GM23338 (cell line): ENCODE measurements around the gene ZNF792. TPM values are rescaled to one million over a fixed set of nuclear protein-coding genes. Genes with fewer than 3 reads are reported as not detected.

Experiments
- ATAC-seq: fragments of 200-7000 bp; cut with Tn5 transposase; 3 replicates; pipeline ENCODE4 v1.9.1; 2020
- DNase-seq: peaks from one replicate; pipeline ENCODE4 v3.0.0-alpha.2; 2015; ENCODE audit warnings: low spot score
- H2AFZ ChIP-seq: fragments of 200-600 bp; sonication (generic); 2 replicates; pipeline ENCODE4 v1.8.0; 2016; ENCODE audit warnings: antibody characterized with exemption, mild to moderate bottlenecking, moderate library complexity
- H3F3A ChIP-seq: fragments of 200-600 bp; sonication (generic); replicated peaks from 2 replicates; pipeline ENCODE4 v1.8.0; 2017; ENCODE audit warnings: antibody characterized with exemption, mixed run types, low read depth
- H3K27ac ChIP-seq: fragments of 200-600 bp; sonication (generic); 2 replicates; pipeline ENCODE4 v1.6.1; 2016; ENCODE audit warnings: low read depth
- H3K27me3 ChIP-seq: fragments of 200-600 bp; sonication (generic); 2 replicates; pipeline ENCODE4 v1.8.0; 2016; ENCODE audit warnings: mild to moderate bottlenecking, mixed run types, moderate library complexity; ENCODE audit not compliant: insufficient read depth
- H3K36me3 ChIP-seq: fragments of 200-600 bp; sonication (generic); 2 replicates; pipeline ENCODE4 v1.8.0; 2016; ENCODE audit warnings: mild to moderate bottlenecking; ENCODE audit not compliant: insufficient read depth
- H3K4me1 ChIP-seq: fragments of 200-600 bp; sonication (generic); 2 replicates; pipeline ENCODE4 v1.8.0; 2016; ENCODE audit warnings: mild to moderate bottlenecking, moderate library complexity; ENCODE audit not compliant: insufficient read depth
- H3K4me2 ChIP-seq: fragments of 200-600 bp; sonication (generic); 2 replicates; pipeline ENCODE4 v1.7.1; 2017; ENCODE audit warnings: mixed run types
- H3K4me3 ChIP-seq: fragments of 200-600 bp; sonication (generic); 2 replicates; pipeline ENCODE4 v1.6.1; 2016; ENCODE audit warnings: mixed run types
- H3K79me2 ChIP-seq: fragments of 200-600 bp; sonication (generic); replicated peaks from 2 replicates; pipeline ENCODE4 v1.8.0; 2017; ENCODE audit warnings: mild to moderate bottlenecking; ENCODE audit not compliant: insufficient read depth
- H3K9me2 ChIP-seq: fragments of 200-600 bp; sonication (generic); 2 replicates; pipeline ENCODE4 v1.8.0; 2017; ENCODE audit not compliant: insufficient read depth
- H4K20me1 ChIP-seq: fragments of 200-600 bp; sonication (generic); replicated peaks from 2 replicates; pipeline ENCODE4 v1.8.0; 2017; ENCODE audit warnings: mild to moderate bottlenecking; ENCODE audit not compliant: insufficient read depth
- H3K27ac Mint-ChIP-seq: 2 replicates; pipeline ENCODE4 v1.8.0; 2020; ENCODE audit warnings: inconsistent platforms, mild to moderate bottlenecking, moderate library complexity, mixed read lengths
- H3K27me3 Mint-ChIP-seq: 3 replicates; pipeline ENCODE4 v1.8.0; 2022; ENCODE audit warnings: low read depth, mild to moderate bottlenecking, moderate library complexity, mixed read lengths, inconsistent platforms; ENCODE audit not compliant: insufficient read depth, poor library complexity
- H3K36me3 Mint-ChIP-seq: 3 replicates; pipeline ENCODE4 v1.8.0; 2021; ENCODE audit warnings: low read depth, mild to moderate bottlenecking, inconsistent platforms, moderate library complexity, mixed read lengths
- H3K4me1 Mint-ChIP-seq: 3 replicates; pipeline ENCODE4 v1.8.0; 2020; ENCODE audit warnings: mild to moderate bottlenecking, inconsistent platforms, mixed read lengths
- H3K4me3 Mint-ChIP-seq: 3 replicates; pipeline ENCODE4 v1.8.0; 2021; ENCODE audit warnings: moderate library complexity, mild to moderate bottlenecking, inconsistent platforms, mixed read lengths
- H3K9me3 Mint-ChIP-seq: 3 replicates; pipeline ENCODE4 v1.8.0; 2020; ENCODE audit warnings: moderate library complexity, mild to moderate bottlenecking, inconsistent platforms, mixed read lengths
- CREB1 ChIP-seq: fragments of 250-450 bp; sonication (Bioruptor Pico); IDR thresholded peaks from 2 replicates; pipeline ENCODE4 v1.5.0; 2020; ENCODE audit warnings: low read depth, mild to moderate bottlenecking, moderate library complexity
- CTCF ChIP-seq, 2 experiments: fragments of 200-600 bp in 1 of 2; sonication (generic) in 1 of 2; conservative IDR thresholded peaks; 2 replicates each; pipeline versions ENCODE4 v1.5.1 to v1.6.1; 2016 to 2017; ENCODE audit warnings: antibody characterized with exemption in 2 of 2, low read depth in 2 of 2, mild to moderate bottlenecking in 2 of 2, moderate library complexity in 1 of 2
- EZH2 ChIP-seq: fragments of 200-600 bp; sonication (generic); IDR thresholded peaks from one replicate; pipeline ENCODE4 v1.8.0; 2017; ENCODE audit warnings: antibody characterized with exemption, mild to moderate bottlenecking, low read depth; ENCODE audit not compliant: unreplicated experiment
- EZH2phosphoT487 ChIP-seq: fragments of 200-600 bp; sonication (generic); IDR thresholded peaks from one replicate; pipeline ENCODE4 v1.8.1; 2018; ENCODE audit warnings: antibody characterized with exemption; ENCODE audit not compliant: unreplicated experiment
- JUNB ChIP-seq: IDR thresholded peaks from one replicate; pipeline ENCODE4 v1.6.1; 2016; ENCODE audit warnings: antibody characterized with exemption; ENCODE audit not compliant: unreplicated experiment
- NANOG ChIP-seq: IDR thresholded peaks from 2 replicates; pipeline ENCODE4 v1.6.1; 2016; ENCODE audit warnings: antibody characterized with exemption, borderline replicate concordance
- POLR2AphosphoS5 ChIP-seq: IDR thresholded peaks from 2 replicates; pipeline ENCODE4 v1.6.1; 2016; ENCODE audit warnings: antibody characterized with exemption, low read depth
- REST ChIP-seq: IDR thresholded peaks from one replicate; pipeline ENCODE4 v1.6.1; 2018; ENCODE audit warnings: antibody characterized with exemption; ENCODE audit not compliant: unreplicated experiment
- STAT1 ChIP-seq: IDR thresholded peaks from one replicate; pipeline ENCODE4 v1.6.1; 2016; ENCODE audit warnings: antibody characterized with exemption; ENCODE audit not compliant: unreplicated experiment
- ZNF114 ChIP-seq: fragments of 250-450 bp; sonication (Bioruptor Pico); IDR thresholded peaks from 2 replicates; pipeline ENCODE4 v1.5.0; 2020; ENCODE audit warnings: mild to moderate bottlenecking, moderate library complexity
- ZNF331 ChIP-seq: fragments of 250-450 bp; sonication (Bioruptor Pico); IDR thresholded peaks from 2 replicates; pipeline ENCODE4 v1.5.0; 2020; ENCODE audit warnings: low read depth, mild to moderate bottlenecking, moderate library complexity
- polyA plus RNA-seq: library from polyadenylated mRNA; unstranded; fragments of >200 nt; fragmentation: Nextera tagmentation; extraction: Ambion mirVana; gene quantifications from 2 replicates; pipeline ENCODE4 v1.2.1, GENCODE V29; 2016
- total RNA-seq: library from RNA; depleted of rRNA; stranded (reverse); fragments of >200 nt; shearing (Covaris generic); gene quantifications from 2 replicates; pipeline ENCODE4 v1.2.3, GENCODE V29; 2014
- TF ChIP-seq, protein P1 (sequence below): fragments of 250-450 bp; sonication (Bioruptor Pico); IDR thresholded peaks from 2 replicates; pipeline ENCODE4 v1.5.0; 2020; ENCODE audit warnings: mild to moderate bottlenecking, moderate library complexity
- TF ChIP-seq, protein P2 (sequence below): IDR thresholded peaks from 2 replicates; pipeline ENCODE4 v1.6.1; 2016; ENCODE audit warnings: antibody characterized with exemption

ZNF792 gene
- total and polyA plus RNA-seq, 2 experiments from 2014 or later: 1.3 to 12.8 TPM

GRCh38 chr19:35002037-35002535 is 38.1 kb upstream of the ZNF792 start:
- peaks cover 47% of the 10 kb centered on the region for H3K4me1 Mint-ChIP-seq

More at GRCh38 chr19:35002037-35002535, 38.1 kb upstream of the ZNF792 start:
- Histone ChIP-seq H3K27me3 (no peaks in the 10 kb centered on the region), H3F3A (peaks cover 16% of the 10 kb centered on the region), H3K36me3 (peaks cover 14% of the 10 kb centered on the region), H3K4me1 (peaks cover 47% of the 10 kb centered on the region), H2AFZ (no peak overlapping the region), H4K20me1 (peaks cover 45% of the 10 kb centered on the region), H3K27ac (peak overlapping the region; percentile 90; the same call in 1 of the 2 replicates), H3K9me2 (no peaks in the 10 kb centered on the region), H3K4me3 (peak overlapping the region; percentile 90), H3K79me2 (peaks cover 66% of the 10 kb centered on the region), H3K4me2 (peak overlapping the region; percentile 99)
- Mint-ChIP-seq H3K27me3 (peaks cover 24% of the 10 kb centered on the region), H3K4me3 (peak overlapping the region; percentile 96), H3K36me3 (peaks cover 56% of the 10 kb centered on the region), H3K27ac (peak overlapping the region; percentile 57), H3K9me3 (no peaks in the 10 kb centered on the region; the same call in 2 of the 3 replicates)
- no peak for DNase-seq
- ATAC-seq: no peak
- TF ChIP-seq EZH2phosphoT487 (no peak), CREB1 (CRISPR knock-in tag) (no peak), REST (no peak), ZNF331 (no peak), NANOG (no peak), JUNB (no peak), EZH2 (no peak), STAT1 (no peak), ZNF114 (no peak), POLR2AphosphoS5 (no peak), CTCF (conservative IDR thresholded peaks at IDR 0.05; ENCODE audit: low read depth in 2 of 2) (no peak)
- TF ChIP-seq, protein P1, sequence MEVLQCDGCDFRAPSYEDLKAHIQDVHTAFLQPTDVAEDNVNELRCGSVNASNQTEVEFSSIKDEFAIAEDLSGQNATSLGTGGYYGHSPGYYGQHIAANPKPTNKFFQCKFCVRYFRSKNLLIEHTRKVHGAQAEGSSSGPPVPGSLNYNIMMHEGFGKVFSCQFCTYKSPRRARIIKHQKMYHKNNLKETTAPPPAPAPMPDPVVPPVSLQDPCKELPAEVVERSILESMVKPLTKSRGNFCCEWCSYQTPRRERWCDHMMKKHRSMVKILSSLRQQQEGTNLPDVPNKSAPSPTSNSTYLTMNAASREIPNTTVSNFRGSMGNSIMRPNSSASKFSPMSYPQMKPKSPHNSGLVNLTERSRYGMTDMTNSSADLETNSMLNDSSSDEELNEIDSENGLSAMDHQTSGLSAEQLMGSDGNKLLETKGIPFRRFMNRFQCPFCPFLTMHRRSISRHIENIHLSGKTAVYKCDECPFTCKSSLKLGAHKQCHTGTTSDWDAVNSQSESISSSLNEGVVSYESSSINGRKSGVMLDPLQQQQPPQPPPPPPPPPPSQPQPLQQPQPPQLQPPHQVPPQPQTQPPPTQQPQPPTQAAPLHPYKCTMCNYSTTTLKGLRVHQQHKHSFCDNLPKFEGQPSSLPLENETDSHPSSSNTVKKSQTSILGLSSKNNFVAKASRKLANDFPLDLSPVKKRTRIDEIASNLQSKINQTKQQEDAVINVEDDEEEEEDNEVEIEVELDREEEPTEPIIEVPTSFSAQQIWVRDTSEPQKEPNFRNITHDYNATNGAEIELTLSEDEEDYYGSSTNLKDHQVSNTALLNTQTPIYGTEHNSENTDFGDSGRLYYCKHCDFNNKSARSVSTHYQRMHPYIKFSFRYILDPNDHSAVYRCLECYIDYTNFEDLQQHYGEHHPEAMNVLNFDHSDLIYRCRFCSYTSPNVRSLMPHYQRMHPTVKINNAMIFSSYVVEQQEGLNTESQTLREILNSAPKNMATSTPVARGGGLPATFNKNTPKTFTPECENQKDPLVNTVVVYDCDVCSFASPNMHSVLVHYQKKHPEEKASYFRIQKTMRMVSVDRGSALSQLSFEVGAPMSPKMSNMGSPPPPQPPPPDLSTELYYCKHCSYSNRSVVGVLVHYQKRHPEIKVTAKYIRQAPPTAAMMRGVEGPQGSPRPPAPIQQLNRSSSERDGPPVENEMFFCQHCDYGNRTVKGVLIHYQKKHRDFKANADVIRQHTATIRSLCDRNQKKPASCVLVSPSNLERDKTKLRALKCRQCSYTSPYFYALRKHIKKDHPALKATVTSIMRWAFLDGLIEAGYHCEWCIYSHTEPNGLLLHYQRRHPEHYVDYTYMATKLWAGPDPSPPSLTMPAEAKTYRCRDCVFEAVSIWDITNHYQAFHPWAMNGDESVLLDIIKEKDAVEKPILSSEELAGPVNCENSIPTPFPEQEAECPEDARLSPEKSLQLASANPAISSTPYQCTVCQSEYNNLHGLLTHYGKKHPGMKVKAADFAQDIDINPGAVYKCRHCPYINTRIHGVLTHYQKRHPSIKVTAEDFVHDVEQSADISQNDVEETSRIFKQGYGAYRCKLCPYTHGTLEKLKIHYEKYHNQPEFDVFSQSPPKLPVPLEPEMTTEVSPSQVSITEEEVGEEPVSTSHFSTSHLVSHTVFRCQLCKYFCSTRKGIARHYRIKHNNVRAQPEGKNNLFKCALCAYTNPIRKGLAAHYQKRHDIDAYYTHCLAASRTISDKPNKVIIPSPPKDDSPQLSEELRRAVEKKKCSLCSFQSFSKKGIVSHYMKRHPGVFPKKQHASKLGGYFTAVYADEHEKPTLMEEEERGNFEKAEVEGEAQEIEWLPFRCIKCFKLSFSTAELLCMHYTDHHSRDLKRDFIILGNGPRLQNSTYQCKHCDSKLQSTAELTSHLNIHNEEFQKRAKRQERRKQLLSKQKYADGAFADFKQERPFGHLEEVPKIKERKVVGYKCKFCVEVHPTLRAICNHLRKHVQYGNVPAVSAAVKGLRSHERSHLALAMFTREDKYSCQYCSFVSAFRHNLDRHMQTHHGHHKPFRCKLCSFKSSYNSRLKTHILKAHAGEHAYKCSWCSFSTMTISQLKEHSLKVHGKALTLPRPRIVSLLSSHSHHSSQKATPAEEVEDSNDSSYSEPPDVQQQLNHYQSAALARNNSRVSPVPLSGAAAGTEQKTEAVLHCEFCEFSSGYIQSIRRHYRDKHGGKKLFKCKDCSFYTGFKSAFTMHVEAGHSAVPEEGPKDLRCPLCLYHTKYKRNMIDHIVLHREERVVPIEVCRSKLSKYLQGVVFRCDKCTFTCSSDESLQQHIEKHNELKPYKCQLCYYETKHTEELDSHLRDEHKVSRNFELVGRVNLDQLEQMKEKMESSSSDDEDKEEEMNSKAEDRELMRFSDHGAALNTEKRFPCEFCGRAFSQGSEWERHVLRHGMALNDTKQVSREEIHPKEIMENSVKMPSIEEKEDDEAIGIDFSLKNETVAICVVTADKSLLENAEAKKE (CRISPR knock-in tag): no peak
- TF ChIP-seq, protein P2, sequence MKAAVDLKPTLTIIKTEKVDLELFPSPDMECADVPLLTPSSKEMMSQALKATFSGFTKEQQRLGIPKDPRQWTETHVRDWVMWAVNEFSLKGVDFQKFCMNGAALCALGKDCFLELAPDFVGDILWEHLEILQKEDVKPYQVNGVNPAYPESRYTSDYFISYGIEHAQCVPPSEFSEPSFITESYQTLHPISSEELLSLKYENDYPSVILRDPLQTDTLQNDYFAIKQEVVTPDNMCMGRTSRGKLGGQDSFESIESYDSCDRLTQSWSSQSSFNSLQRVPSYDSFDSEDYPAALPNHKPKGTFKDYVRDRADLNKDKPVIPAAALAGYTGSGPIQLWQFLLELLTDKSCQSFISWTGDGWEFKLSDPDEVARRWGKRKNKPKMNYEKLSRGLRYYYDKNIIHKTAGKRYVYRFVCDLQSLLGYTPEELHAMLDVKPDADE: no peak
